Adrenal gland (tissue), 12 donors: Measurements from ENCODE around the gene CPM. TPM values are rescaled to one million over a fixed set of nuclear protein-coding genes. Genes with fewer than 3 reads are reported as not detected.

Experiments used
- DNase-seq, 7 donors: peaks; one replicate each; pipeline ENCODE4 v3.0.0-alpha.2; 2019 to 2020
- H3K27ac ChIP-seq, 5 donors: fragments of 200-600 bp; sonication (generic) in 4 of 5; 1 replicate in 3 of 5; 2 replicates in 2 of 5; pipeline versions ENCODE4 v1.5.1 to v1.8.0; 2016 to 2020; ENCODE audit warnings: mild to moderate bottlenecking in 1 of 5
- H3K27me3 ChIP-seq: fragments of 200-600 bp; 2 replicates; pipeline ENCODE4 v1.8.0; 2021
- H3K36me3 ChIP-seq, 2 donors: fragments of 200-600 bp; replicated peaks in 1 of 2; 1 replicate in 1 of 2; 2 replicates in 1 of 2; pipeline versions ENCODE4 v1.5.1 to v1.8.0; 2018 to 2022
- H3K4me1 ChIP-seq, 2 donors: fragments of 200-600 bp; replicated peaks in 1 of 2; 1 replicate in 1 of 2; 2 replicates in 1 of 2; pipeline versions ENCODE4 v1.5.1 to v1.8.0; 2018 to 2021
- H3K4me3 ChIP-seq, 4 donors: fragments of 200-600 bp; sonication (generic) in 3 of 4; one replicate each; pipeline ENCODE4 v1.5.1; 2016 to 2018
- H3K9me3 ChIP-seq, 3 donors: fragments of 200-600 bp; sonication (generic) in 1 of 3; replicated peaks in 1 of 3; 1 replicate in 2 of 3; 2 replicates in 1 of 3; pipeline versions ENCODE4 v1.5.1 to v1.8.0; 2016 to 2021
- CTCF ChIP-seq, 6 experiments: fragments of 450-650 bp in 4 of 6; fragments of 200-600 bp in 2 of 6; sonication (generic) in 1 of 6; IDR thresholded peaks; 1 replicate in 5 of 6; 2 replicates in 1 of 6; pipeline versions ENCODE4 v1.5.1 to v1.8.0; 2016 to 2021; ENCODE audit warnings: antibody characterized with exemption in 6 of 6, mild to moderate bottlenecking in 2 of 6, moderate library complexity in 1 of 6
- POLR2A ChIP-seq, 2 donors: fragments of 450-650 bp; IDR thresholded peaks; one replicate each; pipeline ENCODE4 v1.6.1; 2017; ENCODE audit warnings: antibody characterized with exemption in 2 of 2, mild to moderate bottlenecking in 2 of 2, moderate library complexity in 1 of 2
- WGBS, 4 donors: extraction: QIAGEN DNeasy Blood & Tissue Kit in 2 of 4; methylation state at CpG; one replicate each; pipeline versions ENCODE4 v1.1.5 to v1.1.7; 2013 to 2017; 5-methylcytosine and 5-hydroxymethylcytosine counted together
- intact Hi-C, 2 donors: fragments of 100-400 bp; cut with DNase I; formaldehyde crosslinking; loops; one replicate each; pipeline versions ENCODE4 v1.14.1 to v1.15.0; 2022 to 2023
- polyA plus RNA-seq, 3 donors: library from polyadenylated mRNA; stranded (reverse); fragments of 200-250 nt in 2 of 3; fragments of 350-450 nt in 1 of 3; fragmentation: Illumina TruSeq in 1 of 3; extraction: RNeasy Lipid Tissue Mini Kit (QIAGEN cat#74804) in 1 of 3; gene quantifications; one replicate each; pipeline ENCODE4 v1.2.3, GENCODE V29; 2013 to 2014
- total RNA-seq, 9 donors: library from RNA; depleted of rRNA in 4 of 9; stranded (reverse); fragments of >200 nt in 4 of 9; fragments of 120-200 nt in 1 of 9; fragmentation: NEBNext Ultra II Directional in 1 of 9; extraction: Animal tissue kit (Norgen Biotek cat#: 25700) in 1 of 9; gene quantifications; one replicate each; pipeline versions ENCODE4 v1.1.0 to v1.2.4, GENCODE V29; 2013 to 2023
- donor health status: healthy with polysubstance abuse.
- donor health status: Bipolar disorder and iron deficiency.
- donor health status: DM: yes; HTN: yes; CAD: no.
- donor health status: DM: no; HTN: no; CAD: no.
- donor health status: DM: no; HTN: no; CAD: no.
- donor health status: DM: yes; HTN: yes; CAD: no.

Gene CPM
- total and polyA plus RNA-seq, 12 donors = 10.8 to 170 (median 53.5) TPM

DNA sequence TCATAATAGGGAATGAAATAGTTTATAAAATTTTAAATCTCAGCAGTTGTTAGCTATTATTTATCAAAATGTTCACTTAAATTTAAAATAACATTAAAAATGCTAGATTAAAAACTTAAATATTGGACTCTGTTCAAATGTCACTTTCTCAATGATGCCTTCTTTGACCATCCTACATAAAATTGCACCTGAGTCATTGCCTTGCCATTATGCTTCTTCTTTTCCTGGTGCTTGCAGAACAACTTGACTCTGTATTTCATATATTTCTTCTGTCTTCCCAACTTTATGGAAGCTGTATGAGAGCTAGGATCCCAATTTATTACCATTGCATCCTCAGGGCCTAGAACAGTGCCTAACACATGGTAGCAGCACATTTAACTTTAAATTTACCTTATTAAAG lies 37.3 kb upstream of the CPM start:
- Histone ChIP-seq H3K36me3 (no peaks in the 10 kb centered on the region), H3K27ac (no peak overlapping the region), H3K27me3 (no peaks in the 10 kb centered on the region), H3K4me3 (no peak overlapping the region), H3K9me3 (no peaks in the 10 kb centered on the region), H3K4me1 (no peaks in the 10 kb centered on the region)
- no peak for TF ChIP-seq POLR2A (IDR thresholded peaks at IDR 0.05)
- TF ChIP-seq CTCF (IDR thresholded peaks at IDR 0.05) = no peak
- intact Hi-C loops = no loop called here
- DNase-seq = no peak

- DNase-seq = no peak
- Histone ChIP-seq H3K27me3 (no peaks in the 10 kb centered on the region), H3K36me3 (no peaks in the 10 kb centered on the region), H3K4me3 (no peak overlapping the region), H3K9me3 (no peaks in the 10 kb centered on the region), H3K4me1 (no peaks in the 10 kb centered on the region), H3K27ac (no peak overlapping the region)
- 88 to 93% (median 92%) methylated on average over 3 of the region's 3 CpGs for WGBS, 4 donors
- no peak for TF ChIP-seq CTCF (IDR thresholded peaks at IDR 0.05)
- no peak for TF ChIP-seq POLR2A (IDR thresholded peaks at IDR 0.05)
- intact Hi-C loops = no loop called here
Measured at GRCh38 chr12:68967046-68967445, 34.1 kb upstream of the CPM start.

GRCh38 chr12:68963856-68964745 lies 31.1 kb upstream of the CPM start:
- no peaks in the 10 kb centered on the region for H3K27me3 ChIP-seq
- H3K9me3 ChIP-seq = no peaks in the 10 kb centered on the region
- 89 to 92% (median 91%) methylated on average over 7 of the region's 7 CpGs for WGBS, 4 donors
- TF ChIP-seq CTCF (IDR thresholded peaks at IDR 0.05) (no peak), POLR2A (IDR thresholded peaks at IDR 0.05) (no peak)
- no peaks in the 10 kb centered on the region for H3K4me1 ChIP-seq
- H3K27ac ChIP-seq = peak overlapping the region in 1 of 5 donors; percentile 49
- H3K36me3 ChIP-seq = no peaks in the 10 kb centered on the region
- DNase-seq = no peak
- intact Hi-C loops = no loop called here
- no peak overlapping the region for H3K4me3 ChIP-seq

DNA sequence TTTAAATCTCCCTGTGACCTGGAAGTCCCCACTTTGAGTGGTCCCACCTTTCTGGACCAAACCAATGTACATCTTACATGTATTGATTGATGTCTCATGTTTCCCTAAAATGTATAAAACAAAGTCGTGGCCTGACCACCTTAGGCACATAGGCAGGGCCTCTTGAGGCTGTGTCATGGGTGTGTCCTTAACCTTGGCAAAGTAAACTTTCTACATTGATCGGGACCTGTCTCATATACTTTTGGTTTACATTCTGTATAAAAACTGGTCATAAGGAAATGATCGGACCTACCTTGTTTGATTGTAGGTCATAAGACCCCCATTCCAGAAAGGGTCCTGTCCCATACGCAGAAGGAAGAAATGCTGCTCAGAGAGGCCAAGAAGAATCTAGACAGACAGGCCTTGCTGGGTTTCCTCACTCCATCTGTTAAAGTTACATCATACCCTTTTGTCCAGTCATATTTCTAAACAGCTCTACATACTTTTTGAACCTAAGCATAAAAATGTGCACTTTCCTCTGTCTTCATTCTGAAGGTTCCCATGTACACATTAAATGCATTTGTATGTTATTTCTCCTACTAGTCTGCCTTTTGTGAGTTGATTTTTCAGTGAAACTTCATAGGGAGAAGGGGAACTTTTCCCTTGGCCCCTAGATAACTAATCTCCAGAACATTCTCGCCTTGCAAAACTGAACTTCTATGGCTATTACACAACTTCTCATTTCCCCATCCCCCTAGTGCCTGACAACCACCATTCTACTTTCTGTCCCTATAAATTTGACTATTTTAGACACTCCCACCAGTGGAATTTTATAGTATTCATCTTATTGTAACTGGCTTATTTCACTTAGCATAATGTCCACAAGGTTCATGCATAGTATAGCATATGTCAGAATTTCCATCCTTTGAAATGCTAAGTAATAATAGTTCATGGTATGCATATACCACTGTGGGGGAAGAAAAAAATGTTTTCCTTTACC lies 30.2 kb upstream of the CPM start:
- H3K27me3 ChIP-seq = no peaks in the 10 kb centered on the region
- no peaks in the 10 kb centered on the region for H3K9me3 ChIP-seq
- no peaks in the 10 kb centered on the region for H3K4me1 ChIP-seq
- intact Hi-C loops = no loop called here
- DNase-seq = no peak
- 77 to 87% (median 81%) methylated on average over 5 of the region's 5 CpGs for WGBS, 4 donors
- no peaks in the 10 kb centered on the region for H3K36me3 ChIP-seq
- H3K27ac ChIP-seq = peak overlapping the region in 2 of 5 donors; percentile 41 to 49
- no peak overlapping the region for H3K4me3 ChIP-seq
- no peak for TF ChIP-seq CTCF (IDR thresholded peaks at IDR 0.05)
